Activated T-cell treated with anti-CD3 and anti-CD28 coated beads, Interleukin-2, amount 50 U/mL, for 72 hours (primary cell): ENCODE measurements around the gene TP53TG5. TPM values are rescaled to one million over a fixed set of nuclear protein-coding genes. Genes with fewer than 3 reads are reported as not detected.

Source experiments
- ATAC-seq, 2 donors: fragments of 150-1000 bp; cut with Tn5 transposase; replicated peaks in 1 of 2; 2 replicates each; pipeline ENCODE4 v1.10.0; 2021; ENCODE audit warnings: moderate library complexity in 2 of 2, mild to moderate bottlenecking in 1 of 2
- DNase-seq, 2 donors: peaks; one replicate each; pipeline ENCODE4 v3.0.0; 2021 to 2022; ENCODE audit warnings: mixed read lengths in 1 of 2
- H3K27ac Mint-ChIP-seq: one replicate; pipeline ENCODE4 v1.8.0; 2022; ENCODE audit warnings: mild to moderate bottlenecking, moderate library complexity, mixed read lengths
- H3K27me3 Mint-ChIP-seq: one replicate; pipeline ENCODE4 v1.8.0; 2022; ENCODE audit warnings: low read depth, mixed read lengths
- H3K36me3 Mint-ChIP-seq, 2 donors: one replicate each; pipeline ENCODE4 v1.8.0; 2022; ENCODE audit warnings: mixed read lengths in 2 of 2, mild to moderate bottlenecking in 1 of 2; ENCODE audit not compliant: insufficient read depth in 2 of 2
- H3K4me1 Mint-ChIP-seq: one replicate; pipeline ENCODE4 v1.8.0; 2022; ENCODE audit warnings: low read depth, mixed read lengths
- H3K4me3 Mint-ChIP-seq, 2 donors: one replicate each; pipeline ENCODE4 v1.8.0; 2022; ENCODE audit warnings: mild to moderate bottlenecking in 2 of 2, mixed read lengths in 2 of 2, moderate library complexity in 2 of 2
- H3K9me3 Mint-ChIP-seq, 2 donors: one replicate each; pipeline ENCODE4 v1.8.0; 2022; ENCODE audit warnings: mixed read lengths in 2 of 2
- total RNA-seq, 2 donors: library from RNA; stranded (reverse); gene quantifications; one replicate each; pipeline ENCODE4 v1.2.3, GENCODE V29; 2022

The TP53TG5 gene
- total RNA-seq, 2 donors from 2014 or later: 0.67 to 0.83 TPM

- peak in 1 of 2 donors; percentile 30 for DNase-seq
- H3K4me1 Mint-ChIP-seq: peaks cover 47% of the 10 kb centered on the region
- no peaks in the 10 kb centered on the region for H3K27me3 Mint-ChIP-seq
- H3K27ac Mint-ChIP-seq: peak overlapping the region; percentile 41
- peaks cover 0 to 2% of the 10 kb centered on the region in 2 donors for H3K36me3 Mint-ChIP-seq
- peak overlapping the region; percentile 14 to 28 for H3K4me3 Mint-ChIP-seq
- ATAC-seq: peak; percentile 48 to 64
- H3K9me3 Mint-ChIP-seq: no peaks in the 10 kb centered on the region
These were observed 9.7 kb downstream of the TP53TG5 start for GRCh38 chr20:45368221-45368980.

DNA sequence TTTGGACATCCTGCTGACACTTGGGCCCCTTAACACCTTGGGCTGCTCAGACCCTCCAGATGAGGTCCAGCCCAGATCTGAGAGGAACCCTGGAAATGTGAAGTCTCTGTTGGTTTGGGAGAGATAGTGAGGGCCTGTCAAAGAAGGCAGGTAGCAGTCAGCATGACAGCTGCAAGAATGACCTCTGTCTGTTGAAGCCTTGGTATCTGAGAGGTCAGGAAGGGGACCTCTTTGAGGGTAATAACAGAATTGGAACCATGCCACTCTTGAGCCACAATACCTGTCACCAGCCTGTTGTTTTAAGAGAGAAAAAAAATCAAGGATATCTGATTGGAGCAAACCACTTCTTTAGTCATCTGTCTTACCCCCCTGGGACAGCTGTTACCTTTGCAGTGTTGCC is 11.0 kb downstream of the TP53TG5 start:
- ATAC-seq (no peak), DNase-seq (no peak)
- Mint-ChIP-seq H3K4me1 (peaks cover 43% of the 10 kb centered on the region), H3K4me3 (no peak overlapping the region), H3K9me3 (no peaks in the 10 kb centered on the region), H3K36me3 (peaks cover 0 to 2% of the 10 kb centered on the region in 2 donors), H3K27ac (no peak overlapping the region), H3K27me3 (no peaks in the 10 kb centered on the region)

- H3K9me3 Mint-ChIP-seq: no peaks in the 10 kb centered on the region
- H3K27me3 Mint-ChIP-seq: no peaks in the 10 kb centered on the region
- DNase-seq (no peak), ATAC-seq (no peak)
- peaks cover 41% of the 10 kb centered on the region for H3K4me1 Mint-ChIP-seq
- H3K36me3 Mint-ChIP-seq: peaks cover 0 to 2% of the 10 kb centered on the region in 2 donors
- H3K27ac Mint-ChIP-seq: no peak overlapping the region
- no peak overlapping the region for H3K4me3 Mint-ChIP-seq
These were observed 11.5 kb downstream of the TP53TG5 start for GRCh38 chr20:45366631-45367030.

- Mint-ChIP-seq H3K27me3 (no peaks in the 10 kb centered on the region), H3K4me3 (no peak overlapping the region), H3K9me3 (no peaks in the 10 kb centered on the region), H3K4me1 (peaks cover 41% of the 10 kb centered on the region), H3K27ac (no peak overlapping the region), H3K36me3 (peaks cover 0 to 2% of the 10 kb centered on the region in 2 donors)
- DNase-seq (no peak), ATAC-seq (no peak)
These were observed 11.9 kb downstream of the TP53TG5 start for GRCh38 chr20:45366192-45366591.

- H3K27ac Mint-ChIP-seq: peak overlapping the region; percentile 59
- no peaks in the 10 kb centered on the region for H3K27me3 Mint-ChIP-seq
- peak overlapping the region in 1 of 2 donors; percentile 24 for H3K4me3 Mint-ChIP-seq
- no peaks in the 10 kb centered on the region for H3K9me3 Mint-ChIP-seq
- peaks cover 0 to 2% of the 10 kb centered on the region in 2 donors for H3K36me3 Mint-ChIP-seq
- ATAC-seq (no peak), DNase-seq (no peak)
- H3K4me1 Mint-ChIP-seq: peaks cover 41% of the 10 kb centered on the region
These were observed 12.6 kb downstream of the TP53TG5 start for GRCh38 chr20:45365444-45365970.

DNA sequence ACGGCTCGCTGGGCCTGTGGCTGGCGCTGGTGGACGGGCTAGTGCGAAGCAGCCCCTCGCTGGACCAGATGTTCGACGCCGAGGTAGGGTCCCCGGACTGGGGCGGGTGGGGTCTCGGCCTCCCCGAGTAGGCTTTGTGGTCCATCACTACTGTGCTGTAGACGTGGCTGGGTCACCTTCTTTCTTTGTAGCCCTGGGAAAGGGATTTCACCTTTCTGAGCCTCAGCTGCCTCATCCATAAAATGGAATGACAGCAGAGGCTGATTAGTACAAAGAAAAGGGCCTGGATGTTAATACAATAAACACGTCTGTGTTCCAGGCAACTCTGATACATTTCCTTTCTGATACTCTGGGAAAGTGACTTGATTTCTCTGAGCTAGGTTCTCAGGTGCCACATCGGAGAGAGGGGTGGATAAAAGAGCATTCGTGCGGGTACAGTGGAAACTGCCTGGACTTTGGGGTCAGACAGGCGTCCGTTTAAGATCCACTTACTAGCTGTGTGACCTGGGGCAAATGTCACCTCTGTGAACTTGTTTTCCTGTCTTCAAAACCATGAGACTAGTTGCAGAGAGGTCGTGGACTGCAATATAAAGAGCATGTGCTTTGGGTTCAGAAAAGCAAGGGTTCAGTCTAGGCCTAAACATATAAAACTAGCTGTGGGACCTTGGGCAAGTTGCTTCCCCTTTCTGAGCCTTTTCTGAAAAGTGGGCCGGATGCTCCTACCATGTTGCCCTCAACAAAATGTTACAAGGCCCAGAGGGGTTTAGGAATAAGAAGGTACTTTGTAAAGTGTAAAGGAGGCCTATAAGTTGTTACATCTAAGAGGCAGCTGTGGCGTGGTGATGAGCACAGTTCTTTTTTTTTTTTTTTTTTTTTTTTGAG is 14.3 kb downstream of the TP53TG5 start:
- Mint-ChIP-seq H3K4me3 (peak overlapping the region; percentile 91 to 95), H3K4me1 (peaks cover 46% of the 10 kb centered on the region)

DNA sequence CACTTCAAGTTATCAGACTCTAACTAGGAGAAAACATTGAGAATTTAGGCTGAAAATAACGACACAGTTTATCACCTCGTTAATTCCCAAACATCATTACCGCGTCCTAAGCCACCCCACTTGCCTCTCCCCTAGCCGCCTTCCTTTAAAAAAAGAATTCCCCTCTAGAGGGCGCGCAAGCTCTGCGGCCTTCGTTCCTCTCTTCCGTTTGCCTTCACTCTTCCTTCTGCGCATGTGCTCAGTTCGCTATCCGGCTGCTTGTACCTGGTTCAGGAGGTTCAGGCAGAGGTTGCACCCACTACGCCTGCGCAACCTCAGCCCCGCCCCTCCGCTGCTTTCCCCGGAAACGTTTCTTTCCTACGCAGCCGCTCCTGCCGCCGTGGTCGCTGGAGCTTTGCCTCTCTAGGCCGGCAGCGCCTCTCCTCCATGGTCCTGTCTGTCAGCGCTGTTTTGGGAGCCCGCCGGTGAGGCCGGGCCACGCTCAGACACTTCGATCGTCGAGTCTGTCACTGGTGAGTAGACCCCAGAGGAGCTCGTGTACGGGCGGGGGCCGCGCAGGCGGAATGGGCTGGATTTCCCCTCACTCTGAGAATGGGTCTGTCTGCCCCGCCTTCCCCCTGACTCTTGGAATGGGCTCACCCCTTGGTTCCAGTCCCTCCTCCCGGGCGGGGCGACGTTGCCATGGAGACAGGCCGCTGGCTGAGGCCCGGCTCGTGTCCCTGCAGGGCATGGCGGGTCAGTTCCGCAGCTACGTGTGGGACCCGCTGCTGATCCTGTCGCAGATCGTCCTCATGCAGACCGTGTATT is 15.1 kb downstream of the TP53TG5 start, which contains the start of gene SYS1:
SYS1 (plus strand) TSS at position 353 of the 807 bp plus-strand sequence; CDS start at position 729, 376 bp downstream.
- Mint-ChIP-seq H3K4me3 (peak within 1 kb of the TSS; percentile 91 to 95), H3K27ac (peak within 1 kb of the TSS; percentile 95), H3K36me3 (peaks cover 0 to 2% of the 10 kb centered on the region in 2 donors), H3K27me3 (no peaks in the 10 kb centered on the region), H3K4me1 (peaks cover 46% of the 10 kb centered on the region), H3K9me3 (no peaks in the 10 kb centered on the region)
- ATAC-seq: peak; percentile 86 to 88
- peak; percentile 98 to 99 for DNase-seq

More for the DNA sequence above, 14.3 kb downstream of the TP53TG5 start:
- Mint-ChIP-seq H3K27me3 (no peaks in the 10 kb centered on the region), H3K9me3 (no peaks in the 10 kb centered on the region), H3K36me3 (peaks cover 0 to 2% of the 10 kb centered on the region in 2 donors), H3K27ac (peak overlapping the region; percentile 31)
- no peak for ATAC-seq
- DNase-seq: no peak

GRCh38 chr20:45361793-45362192 is 16.3 kb downstream of the TP53TG5 start:
- ATAC-seq (no peak), DNase-seq (no peak)
- H3K4me1 Mint-ChIP-seq: peaks cover 52% of the 10 kb centered on the region
- no peaks in the 10 kb centered on the region for H3K27me3 Mint-ChIP-seq
- no peak overlapping the region for H3K27ac Mint-ChIP-seq
- H3K36me3 Mint-ChIP-seq: no peaks in the 10 kb centered on the region
- no peak overlapping the region for H3K4me3 Mint-ChIP-seq
- no peaks in the 10 kb centered on the region for H3K9me3 Mint-ChIP-seq

GRCh38 chr20:45359406-45360148 is 18.5 kb downstream of the TP53TG5 start:
- Mint-ChIP-seq H3K27me3 (no peaks in the 10 kb centered on the region), H3K9me3 (no peaks in the 10 kb centered on the region), H3K27ac (no peak overlapping the region), H3K4me3 (no peak overlapping the region), H3K36me3 (no peaks in the 10 kb centered on the region), H3K4me1 (peaks cover 64% of the 10 kb centered on the region)
- ATAC-seq (no peak), DNase-seq (no peak)

GRCh38 chr20:45359069-45359405 is 19.1 kb downstream of the TP53TG5 start:
- H3K27me3 Mint-ChIP-seq: no peaks in the 10 kb centered on the region
- no peak overlapping the region for H3K4me3 Mint-ChIP-seq
- no peak overlapping the region for H3K27ac Mint-ChIP-seq
- ATAC-seq (no peak), DNase-seq (no peak)
- H3K4me1 Mint-ChIP-seq: peaks cover 66% of the 10 kb centered on the region
- no peaks in the 10 kb centered on the region for H3K36me3 Mint-ChIP-seq
- no peaks in the 10 kb centered on the region for H3K9me3 Mint-ChIP-seq

DNA sequence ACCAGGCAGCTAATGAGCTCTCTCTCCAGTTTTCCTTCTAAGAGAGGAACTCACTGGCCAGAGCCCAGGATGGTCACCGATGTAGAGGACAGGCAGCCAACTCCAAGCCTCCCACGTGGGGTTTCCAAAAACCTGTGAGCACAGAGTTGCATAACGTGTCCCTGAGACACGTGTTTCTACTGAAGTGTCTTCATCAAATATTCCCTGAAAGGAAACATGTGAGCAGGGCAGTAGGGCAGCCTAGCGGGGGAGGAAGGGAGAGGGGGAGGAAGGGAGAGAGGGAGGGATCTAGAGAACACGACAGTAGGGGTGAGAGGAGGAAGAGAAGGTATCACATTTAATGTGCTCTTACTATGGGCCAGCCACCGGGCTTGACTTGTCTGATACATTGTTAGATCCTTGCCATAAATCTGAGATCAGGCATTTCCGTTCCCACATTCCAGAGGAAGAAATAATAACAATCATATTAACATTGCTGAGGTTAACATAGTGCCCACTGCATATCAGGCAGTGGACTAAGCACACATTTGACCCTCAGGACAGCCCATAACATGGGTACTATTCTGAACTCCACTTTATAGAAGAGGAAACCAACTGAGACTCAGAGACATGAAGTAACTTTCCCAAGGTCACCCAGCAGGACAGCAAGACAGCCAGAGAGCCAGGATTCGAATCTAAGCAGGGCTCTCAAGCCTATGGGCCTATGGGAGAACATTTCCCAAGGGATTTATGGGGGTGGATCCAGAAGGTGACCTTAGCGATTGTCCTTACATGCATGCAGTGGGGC is 19.6 kb downstream of the TP53TG5 start:
- no peaks in the 10 kb centered on the region for H3K36me3 Mint-ChIP-seq
- H3K27me3 Mint-ChIP-seq: no peaks in the 10 kb centered on the region
- DNase-seq (no peak), ATAC-seq (no peak)
- peaks cover 66% of the 10 kb centered on the region for H3K4me1 Mint-ChIP-seq
- H3K4me3 Mint-ChIP-seq: no peak overlapping the region
- H3K9me3 Mint-ChIP-seq: no peaks in the 10 kb centered on the region
- no peak overlapping the region for H3K27ac Mint-ChIP-seq
